ENCODE measurements around the gene NFIA. TPM values are rescaled to one million over a fixed set of nuclear protein-coding genes. Genes with fewer than 3 reads are reported as not detected.

NFIA gene
- total RNA-seq, 1 experiment from 2014 or later, result 65.4 TPM

DNA sequence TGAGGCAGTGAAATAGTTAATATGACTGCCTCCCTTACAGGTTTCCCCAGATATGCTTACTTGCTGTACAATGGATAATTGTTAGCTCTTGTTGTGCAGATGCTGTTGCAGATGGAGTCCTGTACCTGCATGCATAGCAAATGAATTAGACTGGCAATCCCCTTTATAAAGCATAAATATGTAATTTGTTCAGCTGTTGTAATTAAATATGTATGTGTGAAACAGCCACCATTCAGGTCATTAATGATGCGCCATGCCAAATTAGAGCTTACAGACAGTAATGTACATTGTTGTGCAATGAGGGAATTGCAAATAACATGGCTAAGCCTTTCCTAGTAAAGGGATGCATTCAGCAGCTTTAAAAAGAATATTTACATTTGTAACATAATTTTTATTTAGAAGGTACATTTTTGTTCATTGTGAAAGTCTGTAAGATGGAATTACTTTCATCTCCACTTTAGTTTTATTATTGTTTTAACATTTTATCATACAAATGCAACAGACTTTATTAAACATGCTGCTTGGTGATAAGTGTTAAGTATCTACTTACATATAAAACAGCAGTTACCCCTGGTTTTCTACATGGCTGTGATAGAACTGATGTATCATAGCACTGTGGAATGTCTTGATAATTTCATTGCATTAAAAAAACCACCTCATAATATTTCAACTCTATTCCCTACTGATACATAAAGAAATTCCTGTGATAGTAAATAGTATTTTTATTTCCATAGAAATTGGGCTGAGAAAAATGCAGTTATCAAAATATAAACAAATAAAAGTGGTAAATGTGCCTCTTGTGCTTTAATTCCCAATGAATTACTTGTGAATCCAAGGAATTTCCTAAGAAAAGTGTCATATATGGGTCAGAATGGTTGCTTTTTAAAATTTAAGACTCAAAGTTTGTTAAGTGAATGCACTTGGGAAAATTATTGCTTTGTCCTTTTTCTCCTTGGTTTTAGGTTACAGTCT is 99.0 kb downstream of the NFIA start:
- no TSS peak for BruUV-seq (replicated peaks)
- ChIA-PET POLR2A (ENCODE audit: low non-redundant PET) (no interaction called here), CTCF (no interaction called here)
- DNase-seq (ENCODE audit: low spot score), result no peak
- peaks cover 48% of the 10 kb centered on the region for H3K4me1 ChIP-seq (ENCODE audit: insufficient read depth, low read length, poor library complexity, severe bottlenecking)
- no peaks in the 10 kb centered on the region for H3K9me3 ChIP-seq (ENCODE audit: low read depth, low read length, poor library complexity, severe bottlenecking)
- intact Hi-C loops (cut with micrococcal nuclease; ENCODE audit: unreplicated experiment), result loop anchor here (5.0 kb wide), 1 partner anchor 104 kb away; no protein-coding TSS in a partner anchor
- H3K27me3 ChIP-seq (replicated peaks; ENCODE audit: insufficient read depth, low read depth, low read length, poor library complexity), result no peaks in the 10 kb centered on the region
- no peak overlapping the region for H3K27ac ChIP-seq (ENCODE audit: low read depth, low read length, poor library complexity, severe bottlenecking)
- TF ChIP-seq, protein P1, sequence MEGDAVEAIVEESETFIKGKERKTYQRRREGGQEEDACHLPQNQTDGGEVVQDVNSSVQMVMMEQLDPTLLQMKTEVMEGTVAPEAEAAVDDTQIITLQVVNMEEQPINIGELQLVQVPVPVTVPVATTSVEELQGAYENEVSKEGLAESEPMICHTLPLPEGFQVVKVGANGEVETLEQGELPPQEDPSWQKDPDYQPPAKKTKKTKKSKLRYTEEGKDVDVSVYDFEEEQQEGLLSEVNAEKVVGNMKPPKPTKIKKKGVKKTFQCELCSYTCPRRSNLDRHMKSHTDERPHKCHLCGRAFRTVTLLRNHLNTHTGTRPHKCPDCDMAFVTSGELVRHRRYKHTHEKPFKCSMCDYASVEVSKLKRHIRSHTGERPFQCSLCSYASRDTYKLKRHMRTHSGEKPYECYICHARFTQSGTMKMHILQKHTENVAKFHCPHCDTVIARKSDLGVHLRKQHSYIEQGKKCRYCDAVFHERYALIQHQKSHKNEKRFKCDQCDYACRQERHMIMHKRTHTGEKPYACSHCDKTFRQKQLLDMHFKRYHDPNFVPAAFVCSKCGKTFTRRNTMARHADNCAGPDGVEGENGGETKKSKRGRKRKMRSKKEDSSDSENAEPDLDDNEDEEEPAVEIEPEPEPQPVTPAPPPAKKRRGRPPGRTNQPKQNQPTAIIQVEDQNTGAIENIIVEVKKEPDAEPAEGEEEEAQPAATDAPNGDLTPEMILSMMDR (conservative IDR thresholded peaks at IDR 0.05; ENCODE audit: low read depth, low read length), result no peak
- no peak for TF ChIP-seq EZH2 (IDR thresholded peaks at IDR 0.05; ENCODE audit: borderline replicate concordance, low read depth, low read length, poor library complexity, severe bottlenecking)
- H3K4me3 ChIP-seq (ENCODE audit: low read depth, low read length, poor library complexity, severe bottlenecking), result no peak overlapping the region
- H3K36me3 ChIP-seq (ENCODE audit: insufficient read depth, low read length, poor library complexity, severe bottlenecking), result no peaks in the 10 kb centered on the region

GRCh38 chr1:61182049-61182448 is 99.7 kb downstream of the NFIA start:
- ChIA-PET POLR2A (ENCODE audit: low non-redundant PET) (no interaction called here), CTCF (no interaction called here)
- H3K4me1 ChIP-seq (ENCODE audit: insufficient read depth, low read length, poor library complexity, severe bottlenecking), result peaks cover 48% of the 10 kb centered on the region
- H3K36me3 ChIP-seq (ENCODE audit: insufficient read depth, low read length, poor library complexity, severe bottlenecking), result no peaks in the 10 kb centered on the region
- no peak overlapping the region for H3K4me3 ChIP-seq (ENCODE audit: low read depth, low read length, poor library complexity, severe bottlenecking)
- no TSS peak for BruUV-seq (replicated peaks)
- no peak for DNase-seq (ENCODE audit: low spot score)
- no peak for TF ChIP-seq EZH2 (IDR thresholded peaks at IDR 0.05; ENCODE audit: borderline replicate concordance, low read depth, low read length, poor library complexity, severe bottlenecking)
- TF ChIP-seq, protein P1 (conservative IDR thresholded peaks at IDR 0.05; ENCODE audit: low read depth, low read length), result no peak
- intact Hi-C loops (cut with micrococcal nuclease; ENCODE audit: unreplicated experiment), result loop anchor here (5.0 kb wide), 1 partner anchor 105 kb away; no protein-coding TSS in a partner anchor
- H3K9me3 ChIP-seq (ENCODE audit: low read depth, low read length, poor library complexity, severe bottlenecking), result no peaks in the 10 kb centered on the region
- H3K27me3 ChIP-seq (replicated peaks; ENCODE audit: insufficient read depth, low read depth, low read length, poor library complexity), result no peaks in the 10 kb centered on the region
- H3K27ac ChIP-seq (ENCODE audit: low read depth, low read length, poor library complexity, severe bottlenecking), result no peak overlapping the region

DNA sequence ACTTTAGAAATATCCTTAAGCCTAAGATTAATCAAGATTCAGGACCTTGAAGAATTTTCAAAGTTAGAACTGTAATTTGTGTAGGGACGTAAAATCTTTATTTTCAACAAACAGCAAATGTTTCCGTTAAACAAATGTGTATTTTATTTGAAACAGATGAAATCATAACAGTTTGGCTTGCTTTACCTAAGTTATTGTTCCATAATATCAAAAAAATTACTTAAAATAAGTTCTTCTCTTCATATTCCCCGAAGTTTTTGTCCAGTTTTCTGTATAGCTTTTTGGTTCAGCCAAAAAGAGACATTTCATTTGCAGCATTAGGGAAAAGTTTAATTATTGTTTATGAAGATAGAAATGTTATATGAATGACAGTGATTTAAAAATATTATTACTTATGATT is 100.1 kb downstream of the NFIA start:
- no peak for TF ChIP-seq EZH2 (IDR thresholded peaks at IDR 0.05; ENCODE audit: borderline replicate concordance, low read depth, low read length, poor library complexity, severe bottlenecking)
- TF ChIP-seq, protein P1 (conservative IDR thresholded peaks at IDR 0.05; ENCODE audit: low read depth, low read length), result no peak
- H3K9me3 ChIP-seq (ENCODE audit: low read depth, low read length, poor library complexity, severe bottlenecking), result no peaks in the 10 kb centered on the region
- no peaks in the 10 kb centered on the region for H3K36me3 ChIP-seq (ENCODE audit: insufficient read depth, low read length, poor library complexity, severe bottlenecking)
- no TSS peak for BruUV-seq (replicated peaks)
- H3K27me3 ChIP-seq (replicated peaks; ENCODE audit: insufficient read depth, low read depth, low read length, poor library complexity), result no peaks in the 10 kb centered on the region
- H3K4me1 ChIP-seq (ENCODE audit: insufficient read depth, low read length, poor library complexity, severe bottlenecking), result peaks cover 48% of the 10 kb centered on the region
- no peak for DNase-seq (ENCODE audit: low spot score)
- intact Hi-C loops (cut with micrococcal nuclease; ENCODE audit: unreplicated experiment), result loop anchor here (5.0 kb wide), 1 partner anchor 105 kb away; no protein-coding TSS in a partner anchor
- ChIA-PET POLR2A (ENCODE audit: low non-redundant PET) (no interaction called here), CTCF (no interaction called here)
- no peak overlapping the region for H3K27ac ChIP-seq (ENCODE audit: low read depth, low read length, poor library complexity, severe bottlenecking)
- no peak overlapping the region for H3K4me3 ChIP-seq (ENCODE audit: low read depth, low read length, poor library complexity, severe bottlenecking)
